Right lobe of liver (tissue), 6 donors: Measurements from ENCODE around the gene TBXAS1. TPM values are rescaled to one million over a fixed set of nuclear protein-coding genes. Genes with fewer than 3 reads are reported as not detected.

ENCODE experiments used
- ATAC-seq, 4 donors: fragments of 200-7000 bp; cut with Tn5 transposase; one replicate each; pipeline ENCODE4 v1.9.1; 2020; ENCODE audit warnings: mild to moderate bottlenecking in 4 of 4, moderate library complexity in 4 of 4
- DNase-seq, 3 donors: peaks; one replicate each; pipeline ENCODE4 v3.0.0-alpha.2; 2020
- H3K27ac ChIP-seq, 3 donors: fragments of 200-600 bp; one replicate each; pipeline ENCODE4 v1.8.0; 2022
- H3K27me3 ChIP-seq, 2 donors: fragments of 200-600 bp; one replicate each; pipeline ENCODE4 v1.8.0; 2022
- H3K36me3 ChIP-seq, 4 donors: fragments of 200-600 bp; sonication (generic) in 1 of 4; one replicate each; pipeline versions ENCODE4 v1.5.1 to v1.8.0; 2017 to 2022; ENCODE audit warnings: control low read depth in 1 of 4
- H3K4me1 ChIP-seq, 4 donors: fragments of 200-600 bp; sonication (generic) in 1 of 4; one replicate each; pipeline versions ENCODE4 v1.5.1 to v1.8.0; 2017 to 2022; ENCODE audit warnings: control low read depth in 1 of 4
- H3K4me3 ChIP-seq, 3 donors: fragments of 200-600 bp; one replicate each; pipeline ENCODE4 v1.8.0; 2022
- H3K9me3 ChIP-seq, 4 donors: fragments of 200-600 bp; sonication (generic) in 1 of 4; one replicate each; pipeline versions ENCODE4 v1.5.1 to v1.8.0; 2017 to 2022; ENCODE audit warnings: control low read depth in 1 of 4
- CTCF ChIP-seq, 4 donors: fragments of 200-600 bp in 3 of 4; fragments of 450-650 bp in 1 of 4; IDR thresholded peaks; one replicate each; pipeline versions ENCODE4 v1.5.1 to v1.8.0; 2016 to 2022; ENCODE audit warnings: antibody characterized with exemption in 4 of 4, mild to moderate bottlenecking in 2 of 4
- POLR2A ChIP-seq: fragments of 450-650 bp; IDR thresholded peaks from one replicate; pipeline ENCODE4 v1.6.1; 2017; ENCODE audit warnings: antibody characterized with exemption, mild to moderate bottlenecking
- WGBS: methylation state at CpG from one replicate; pipeline ENCODE4 v1.1.6; 2018; ENCODE audit warnings: low coverage, low lambda C conversion rate; ENCODE audit not compliant: insufficient coverage; ENCODE audit errors: missing lambda C conversion rate; 5-methylcytosine and 5-hydroxymethylcytosine counted together
- intact Hi-C, 2 donors: fragments of 100-400 bp; cut with DNase I; formaldehyde crosslinking; loops; one replicate each; pipeline versions ENCODE4 v1.11.2 to v1.14.1; 2022
- total RNA-seq, 6 experiments: library from RNA; depleted of rRNA in 2 of 6; stranded (reverse); fragments of >200 nt in 2 of 6; fragmentation: NEBNext Ultra II Directional in 3 of 6; extraction: Animal tissue kit (Norgen Biotek cat#: 25700) in 3 of 6; gene quantifications; one replicate each; pipeline versions ENCODE4 v1.1.0 to v1.2.4, GENCODE V29; 2016 to 2023
- donor health status: DM: no; HTN: yes; CAD: no.
- donor health status: DM: no; HTN: no; CAD: no.
- donor health status: DM: no; HTN: no; CAD: no.
- donor health status: DM: no; HTN: yes; CAD: no.
- donor health status: DM: no; HTN: yes; CAD: no.

TBXAS1 gene
- total RNA-seq, 6 experiments from 2014 or later: 7.6 to 15.6 (median 12.2) TPM

DNA sequence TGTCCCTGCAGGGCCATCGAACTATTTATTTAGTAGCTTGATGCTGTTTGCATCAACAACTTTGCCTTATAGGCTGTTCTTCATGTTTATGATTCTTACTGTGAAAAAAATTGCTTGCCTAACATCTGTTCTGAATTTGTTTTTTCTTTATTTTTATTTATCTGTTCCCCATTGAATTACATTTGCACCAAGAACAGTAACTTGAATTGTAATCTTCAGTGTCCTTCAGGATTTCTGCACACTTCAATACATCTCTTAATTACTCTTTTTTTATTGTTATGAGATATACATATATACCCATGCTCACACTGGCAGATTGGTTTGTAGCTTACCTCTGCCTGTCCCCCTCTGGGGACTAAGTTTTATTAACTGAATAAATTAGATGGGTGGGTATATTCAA, 64.4 kb downstream of the TBXAS1 start:
- no peak for TF ChIP-seq CTCF (IDR thresholded peaks at IDR 0.05)
- no peak for TF ChIP-seq POLR2A
- H3K9me3 ChIP-seq: no peaks in the 10 kb centered on the region
- DNase-seq: no peak
- no peaks in the 10 kb centered on the region for H3K4me1 ChIP-seq
- no peak overlapping the region for H3K4me3 ChIP-seq
- H3K36me3 ChIP-seq: no peaks in the 10 kb centered on the region
- 100% methylated on average over 1 of the region's 1 CpG for WGBS
- no peak for ATAC-seq
- no peaks in the 10 kb centered on the region for H3K27me3 ChIP-seq
- H3K27ac ChIP-seq: no peak overlapping the region
- intact Hi-C loops: no loop called here

DNA sequence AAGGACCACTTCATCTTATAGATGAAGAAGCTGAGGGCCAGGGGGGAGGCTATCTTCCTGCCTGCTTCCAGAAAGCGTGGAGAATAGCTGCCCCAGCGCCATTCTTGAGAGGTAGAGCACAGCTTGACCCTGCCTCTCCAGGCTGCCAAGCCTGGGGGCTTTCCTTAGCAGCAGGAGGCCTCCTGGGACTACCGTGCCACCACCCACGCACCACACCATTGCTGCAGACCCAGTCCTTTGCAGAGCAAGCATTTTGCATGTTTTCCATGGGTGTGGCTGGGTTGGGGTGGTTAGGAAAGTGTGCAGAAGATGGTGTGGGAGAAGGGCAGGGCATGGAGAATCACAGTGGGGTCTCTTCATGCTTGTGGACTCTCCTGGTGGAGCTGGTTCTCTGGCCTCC, 64.9 kb downstream of the TBXAS1 start:
- DNase-seq: no peak
- H3K4me1 ChIP-seq: no peaks in the 10 kb centered on the region
- H3K27me3 ChIP-seq: no peaks in the 10 kb centered on the region

DNA sequence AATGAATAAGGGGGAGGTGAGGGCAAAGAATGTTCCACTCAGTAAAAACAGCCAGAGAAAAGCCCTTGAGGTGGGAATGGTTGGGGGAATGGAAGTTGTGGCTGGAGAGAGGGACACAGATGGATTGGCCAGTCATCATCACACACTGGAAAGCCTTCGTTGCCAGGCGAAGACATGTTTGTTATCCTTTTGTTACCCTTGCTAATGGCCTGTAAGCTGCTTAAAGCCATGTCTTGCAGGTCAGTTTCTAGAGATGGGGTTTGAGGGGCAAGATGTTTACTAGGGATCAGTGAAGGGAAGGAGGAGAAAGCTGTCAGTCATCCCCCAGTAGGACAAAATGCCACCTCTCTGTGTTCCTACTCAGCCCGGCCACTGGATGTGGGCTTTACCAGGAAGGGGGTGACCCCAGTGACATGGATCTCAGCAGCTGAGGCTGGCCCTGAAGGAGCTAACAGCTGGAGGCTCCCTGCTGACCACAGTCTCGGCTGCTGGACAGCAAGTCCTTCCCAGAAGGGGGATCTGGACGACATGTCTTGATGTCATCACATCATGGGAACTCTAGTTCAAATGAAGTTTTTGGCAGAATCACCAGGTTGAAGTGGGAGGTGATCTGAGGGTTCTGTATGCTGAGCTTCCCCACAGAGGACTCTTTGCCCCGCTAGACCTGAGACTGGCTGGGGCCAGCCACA, 66.2 kb downstream of the TBXAS1 start:
- intact Hi-C loops: no loop called here
- 20% methylated on average over 1 of the region's 6 CpGs for WGBS

More for the DNA sequence above, 64.9 kb downstream of the TBXAS1 start:
- H3K4me3 ChIP-seq: no peak overlapping the region
- 68% methylated on average over 4 of the region's 4 CpGs for WGBS
- no peaks in the 10 kb centered on the region for H3K9me3 ChIP-seq
- no peak overlapping the region for H3K27ac ChIP-seq
- ATAC-seq: no peak
- intact Hi-C loops: no loop called here
- no peaks in the 10 kb centered on the region for H3K36me3 ChIP-seq
- TF ChIP-seq POLR2A (no peak), CTCF (IDR thresholded peaks at IDR 0.05) (no peak)

DNA sequence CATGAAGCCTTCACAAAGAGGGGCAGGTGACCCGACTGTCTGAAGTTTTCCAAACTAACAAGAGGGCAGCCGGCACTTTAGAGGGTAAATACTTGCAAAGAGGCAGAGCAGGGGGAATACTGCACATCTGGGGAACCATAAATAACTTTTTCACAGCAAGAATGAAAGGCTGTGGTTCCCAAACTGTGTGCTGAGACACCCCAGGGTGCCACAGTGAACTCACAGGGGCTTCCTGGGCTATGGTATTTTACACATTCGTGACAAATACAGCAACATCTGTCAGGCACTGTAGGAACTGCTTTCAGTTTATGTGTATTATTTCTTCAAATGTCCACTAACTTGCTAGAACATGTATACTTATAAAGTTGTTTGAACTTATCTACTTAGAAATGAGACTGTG, 67.2 kb downstream of the TBXAS1 start:
- no peak overlapping the region for H3K27ac ChIP-seq
- TF ChIP-seq CTCF (IDR thresholded peaks at IDR 0.05): no peak
- TF ChIP-seq POLR2A: no peak
- H3K9me3 ChIP-seq: no peaks in the 10 kb centered on the region
- WGBS: 72% methylated on average over 3 of the region's 3 CpGs
- intact Hi-C loops: no loop called here
- DNase-seq: no peak
- no peaks in the 10 kb centered on the region for H3K4me1 ChIP-seq
- no peaks in the 10 kb centered on the region for H3K27me3 ChIP-seq
- no peak for ATAC-seq
- no peaks in the 10 kb centered on the region for H3K36me3 ChIP-seq
- no peak overlapping the region for H3K4me3 ChIP-seq

More for the DNA sequence above, 66.2 kb downstream of the TBXAS1 start:
- ATAC-seq (no peak), DNase-seq (no peak)
- H3K27ac ChIP-seq: no peak overlapping the region
- H3K36me3 ChIP-seq: no peaks in the 10 kb centered on the region
- no peaks in the 10 kb centered on the region for H3K27me3 ChIP-seq
- TF ChIP-seq CTCF (IDR thresholded peaks at IDR 0.05) (no peak), POLR2A (no peak)
- no peaks in the 10 kb centered on the region for H3K9me3 ChIP-seq
- H3K4me1 ChIP-seq: no peaks in the 10 kb centered on the region
- no peak overlapping the region for H3K4me3 ChIP-seq
